Fibroblast of lung (primary cell): ENCODE results near the gene GGACT. TPM values are rescaled to one million over a fixed set of nuclear protein-coding genes. Genes with fewer than 3 reads are reported as not detected.

Experiments
- DNase-seq, 2 donors: peaks; one replicate each; pipeline versions ENCODE4 v3.0.0 to v3.0.0-alpha.2; 2010; ENCODE audit warnings: low read depth in 2 of 2
- H2AFZ ChIP-seq: 2 replicates; pipeline ENCODE4 v1.5.1; 2012; ENCODE audit warnings: low read length, control low read depth, inconsistent platforms
- H3K27ac ChIP-seq: 2 replicates; pipeline ENCODE4 v1.5.1; 2011; ENCODE audit warnings: low read length, control low read depth; ENCODE audit not compliant: insufficient read depth
- H3K27me3 ChIP-seq: 2 replicates; pipeline ENCODE4 v1.5.1; 2011; ENCODE audit warnings: mild to moderate bottlenecking, low read length; ENCODE audit not compliant: control insufficient read depth, insufficient read depth
- H3K36me3 ChIP-seq: 2 replicates; pipeline ENCODE4 v1.5.1; 2011; ENCODE audit warnings: low read length; ENCODE audit not compliant: control insufficient read depth, insufficient read depth
- H3K4me1 ChIP-seq: 2 replicates; pipeline ENCODE4 v1.5.1; 2011; ENCODE audit warnings: low read length; ENCODE audit not compliant: control insufficient read depth, insufficient read depth; ENCODE audit errors: extremely low read depth
- H3K4me2 ChIP-seq: 2 replicates; pipeline ENCODE4 v1.5.1; 2011; ENCODE audit warnings: low read length, control low read depth; ENCODE audit not compliant: insufficient read depth; ENCODE audit errors: extremely low read depth
- H3K4me3 ChIP-seq, 4 experiments: fragments of 200-600 bp in 1 of 4; sonication (generic) in 1 of 4; replicated peaks in 1 of 4; 2 replicates each; pipeline ENCODE4 v1.5.1; 2011 to 2016; ENCODE audit warnings: low read length in 4 of 4, low read depth in 3 of 4, mild to moderate bottlenecking in 3 of 4, control low read depth in 2 of 4, inconsistent platforms in 1 of 4, mixed read lengths in 1 of 4; ENCODE audit not compliant: insufficient read depth in 1 of 4; ENCODE audit errors: control extremely low read depth in 1 of 4
- H3K79me2 ChIP-seq: 2 replicates; pipeline ENCODE4 v1.5.1; 2012; ENCODE audit warnings: mild to moderate bottlenecking, low read length, inconsistent platforms; ENCODE audit not compliant: control insufficient read depth, insufficient read depth
- H3K9ac ChIP-seq: 2 replicates; pipeline ENCODE4 v1.5.1; 2011; ENCODE audit warnings: mild to moderate bottlenecking, low read length, control low read depth; ENCODE audit not compliant: insufficient read depth
- H3K9me3 ChIP-seq: 2 replicates; pipeline ENCODE4 v1.5.1; 2012; ENCODE audit warnings: low read depth, low read length; ENCODE audit not compliant: control insufficient read depth, insufficient read depth
- H4K20me1 ChIP-seq: 2 replicates; pipeline ENCODE4 v1.5.1; 2011; ENCODE audit warnings: low read length; ENCODE audit not compliant: control insufficient read depth, insufficient read depth; ENCODE audit errors: extremely low read depth
- CTCF ChIP-seq, 2 donors: IDR thresholded peaks in 1 of 2; conservative IDR thresholded peaks in 1 of 2; 1 replicate in 1 of 2; 2 replicates in 1 of 2; pipeline ENCODE4 v1.5.1; 2011 to 2012; ENCODE audit warnings: low read length in 2 of 2, control low read depth in 1 of 2, inconsistent platforms in 1 of 2, low read depth in 1 of 2, mild to moderate bottlenecking in 1 of 2
- EZH2 ChIP-seq: IDR thresholded peaks from 2 replicates; pipeline ENCODE4 v1.5.1; 2012; ENCODE audit warnings: low read length, control low read depth, mild to moderate bottlenecking; ENCODE audit errors: missing control alignments
- polyA plus RNA-seq, 2 donors: library from polyadenylated mRNA; depleted of rRNA in 1 of 2; stranded (reverse) in 1 of 2; unstranded in 1 of 2; fragments of >200 nt; gene quantifications; 2 replicates each; pipeline ENCODE4 v1.2.1, GENCODE V29; 2011 to 2012; ENCODE audit warnings: missing spikeins in 1 of 2
- total RNA-seq: library from RNA; depleted of rRNA; stranded (reverse); fragments of >200 nt; gene quantifications from 2 replicates; pipeline ENCODE4 v1.2.1, GENCODE V29; 2014

The GGACT gene
- total and polyA plus RNA-seq, 2 donors (not counting 1 experiment from before 2014, with no cell fraction given): 2.6 to 6.6 TPM

- H3K4me1 ChIP-seq: no peaks in the 10 kb centered on the region
- no peaks in the 10 kb centered on the region for H3K27me3 ChIP-seq
- no peak overlapping the region for H3K9ac ChIP-seq
- TF ChIP-seq EZH2 (no peak), CTCF (conservative IDR thresholded peaks at IDR 0.05 in 1 of 2, IDR thresholded peaks at IDR 0.05 in 1 of 2; ENCODE audit: low read depth in 1 of 2, low read length in 2 of 2) (no peak)
- no peaks in the 10 kb centered on the region for H4K20me1 ChIP-seq
- no peak overlapping the region for H3K27ac ChIP-seq
- no peak for DNase-seq
- no peaks in the 10 kb centered on the region for H3K9me3 ChIP-seq
- H3K4me2 ChIP-seq: no peak overlapping the region
- H3K36me3 ChIP-seq: no peaks in the 10 kb centered on the region
- no peaks in the 10 kb centered on the region for H3K79me2 ChIP-seq
- no peak overlapping the region for H2AFZ ChIP-seq
- no peak overlapping the region for H3K4me3 ChIP-seq
Observed at GRCh38 chr13:100508996-100509395, 79.6 kb downstream of the GGACT start.

- no peaks in the 10 kb centered on the region for H3K27me3 ChIP-seq
- H2AFZ ChIP-seq: no peak overlapping the region
- H3K27ac ChIP-seq: no peak overlapping the region
- H3K4me1 ChIP-seq: no peaks in the 10 kb centered on the region
- DNase-seq: peak in 1 of 2 donors; percentile 13
- TF ChIP-seq CTCF (conservative IDR thresholded peaks at IDR 0.05 in 1 of 2, IDR thresholded peaks at IDR 0.05 in 1 of 2; ENCODE audit: low read depth in 1 of 2, low read length in 2 of 2) (no peak), EZH2 (no peak)
- no peak overlapping the region for H3K4me3 ChIP-seq
- H3K9me3 ChIP-seq: no peaks in the 10 kb centered on the region
- H3K9ac ChIP-seq: no peak overlapping the region
- H3K79me2 ChIP-seq: no peaks in the 10 kb centered on the region
- no peaks in the 10 kb centered on the region for H3K36me3 ChIP-seq
- H3K4me2 ChIP-seq: no peak overlapping the region
- H4K20me1 ChIP-seq: no peaks in the 10 kb centered on the region
Observed at GRCh38 chr13:100508455-100508854, 80.1 kb downstream of the GGACT start.

- Histone ChIP-seq H3K79me2 (no peaks in the 10 kb centered on the region), H3K9me3 (no peaks in the 10 kb centered on the region), H3K36me3 (no peaks in the 10 kb centered on the region), H3K4me3 (no peak overlapping the region), H3K4me1 (no peaks in the 10 kb centered on the region), H2AFZ (no peak overlapping the region), H3K9ac (no peak overlapping the region), H3K27ac (no peak overlapping the region), H3K4me2 (no peak overlapping the region), H4K20me1 (no peaks in the 10 kb centered on the region), H3K27me3 (no peaks in the 10 kb centered on the region)
- no peak for DNase-seq
- TF ChIP-seq EZH2 (no peak), CTCF (conservative IDR thresholded peaks at IDR 0.05 in 1 of 2, IDR thresholded peaks at IDR 0.05 in 1 of 2; ENCODE audit: low read depth in 1 of 2, low read length in 2 of 2) (no peak)
Observed at GRCh38 chr13:100506600-100507422, 81.8 kb downstream of the GGACT start.
